GM18951 (cell line): ENCODE data around the gene TGFB1.

Source experiments
- POLR2A ChIP-seq: IDR thresholded peaks from 4 replicates; pipeline ENCODE4 v1.6.1; 2011; ENCODE audit warnings: mild to moderate bottlenecking; ENCODE audit not compliant: insufficient read length, insufficient read depth; ENCODE audit errors: extremely low read depth
- in situ Hi-C: fragments of 300-500 bp; cut with MboI; formaldehyde crosslinking; loops from one replicate; pipeline ENCODE4 v1.12.0; 2022; ENCODE audit warnings: low sequenced_read_pairs, mixed read lengths, inconsistent platforms; ENCODE audit not compliant: unreplicated experiment

Gene TGFB1

DNA sequence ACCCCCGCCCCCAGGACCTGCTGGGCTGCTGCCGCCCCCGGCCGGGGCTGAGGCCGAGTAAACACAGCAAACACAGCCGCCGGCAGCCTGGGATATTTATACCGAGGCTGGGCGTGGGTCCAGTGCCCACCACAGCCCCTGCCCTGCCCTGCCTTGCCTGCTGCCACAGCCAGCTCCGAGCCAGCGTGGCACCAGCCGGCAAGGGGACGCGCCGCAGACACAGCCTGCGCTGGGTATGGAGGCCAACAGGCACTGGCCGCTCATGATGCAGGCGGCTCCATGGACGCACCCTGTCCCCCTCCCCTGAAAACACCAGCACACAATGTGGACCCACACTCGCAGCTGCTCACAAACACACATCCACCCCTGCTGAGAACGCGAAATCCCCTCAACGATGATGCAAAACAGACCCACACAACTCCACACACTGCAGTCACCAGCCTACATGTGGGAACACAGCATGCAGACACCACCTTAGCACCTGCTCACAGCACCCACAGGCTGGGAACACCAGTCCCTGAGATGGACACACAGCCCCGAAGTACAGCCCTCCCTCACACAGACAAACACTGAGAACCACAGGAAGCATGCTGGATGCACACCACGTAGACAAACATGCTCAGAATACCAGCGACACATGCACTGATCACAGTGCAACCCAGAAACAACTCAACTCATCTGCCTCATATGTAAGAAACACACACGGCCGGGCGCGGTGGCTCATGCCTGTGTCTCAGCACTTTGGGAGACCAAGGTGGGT is 27.6 kb downstream of the TGFB1 start:
- no peak for TF ChIP-seq POLR2A
- in situ Hi-C loops: no loop called here

DNA sequence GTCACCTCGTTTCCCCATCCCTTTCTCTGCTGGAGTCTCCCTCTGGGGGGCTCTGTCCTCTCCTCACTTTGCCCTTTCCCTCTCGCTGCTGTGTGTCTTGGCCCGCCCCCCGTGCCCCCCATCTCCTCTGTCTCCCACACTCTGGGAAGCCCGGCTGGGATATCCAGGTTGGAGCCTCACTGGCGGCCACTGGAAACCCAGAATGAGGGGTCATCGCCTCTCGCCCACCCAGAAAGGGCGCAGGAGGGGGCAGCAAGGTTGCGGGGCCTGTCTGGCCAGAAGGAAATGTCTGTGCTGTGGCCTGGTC is 28.1 kb downstream of the TGFB1 start:
- in situ Hi-C loops: no loop called here

DNA sequence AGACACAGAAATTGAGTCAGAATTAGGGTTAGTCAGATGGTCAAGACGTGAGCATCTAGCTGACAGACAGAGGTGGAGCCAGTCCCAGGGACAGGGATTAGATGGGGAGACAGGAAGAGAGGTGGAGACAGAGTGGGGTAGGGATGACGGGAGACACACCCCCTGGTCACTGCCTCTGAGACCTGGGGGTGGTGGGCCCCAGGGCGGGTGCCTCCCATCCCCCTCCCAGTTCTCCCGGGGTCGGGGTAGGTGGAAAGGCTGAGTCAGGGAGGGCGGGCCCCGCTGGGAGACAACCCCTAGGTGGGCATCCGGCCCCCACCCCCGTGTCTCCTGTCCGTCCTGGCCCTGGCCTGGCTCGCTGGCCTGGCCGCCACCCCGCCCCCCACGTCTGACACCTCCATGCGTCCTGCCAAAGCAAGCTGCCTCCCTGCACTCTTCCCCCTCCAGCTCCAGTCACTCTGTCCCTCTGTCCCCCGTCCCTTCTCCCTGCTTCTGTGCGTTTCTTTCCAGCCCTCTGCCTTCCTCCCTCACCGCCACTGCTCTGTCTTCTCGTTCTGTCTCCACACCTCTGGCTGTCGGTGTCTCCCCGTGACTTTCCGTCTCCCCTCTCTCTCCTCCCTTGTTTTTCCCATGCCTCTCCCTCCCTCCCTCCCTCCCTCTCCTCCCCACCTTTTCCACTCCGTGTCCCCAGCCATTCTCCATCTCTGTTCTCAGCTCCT is 28.6 kb downstream of the TGFB1 start:
- in situ Hi-C loops: no loop called here
- peak; percentile 34 for TF ChIP-seq POLR2A

More for the DNA sequence above, 28.1 kb downstream of the TGFB1 start:
- TF ChIP-seq POLR2A: no peak

DNA sequence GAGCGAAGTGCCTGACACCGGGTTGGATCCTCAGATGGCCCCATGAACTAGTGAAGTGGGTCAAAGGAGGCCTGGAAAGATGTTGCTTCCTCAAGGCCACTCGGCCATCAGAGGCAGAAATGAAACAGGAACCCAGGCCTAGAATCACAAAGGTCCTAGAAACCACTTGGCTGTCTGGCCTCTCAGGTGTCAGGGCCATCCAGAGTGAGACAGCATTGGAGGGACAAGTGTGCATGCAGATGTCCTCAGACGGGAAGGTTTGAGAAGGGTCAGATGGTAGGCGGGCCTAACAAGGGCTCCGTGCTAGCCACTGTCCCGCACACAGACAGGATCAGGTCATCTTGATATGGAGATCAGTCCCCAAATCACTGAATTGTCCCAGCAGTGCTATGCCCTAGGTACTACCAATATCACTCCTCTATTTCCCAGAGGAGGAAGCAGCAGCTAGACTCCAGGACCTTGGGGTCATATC is 29.5 kb downstream of the TGFB1 start:
- in situ Hi-C loops: no loop called here
- no peak for TF ChIP-seq POLR2A

DNA sequence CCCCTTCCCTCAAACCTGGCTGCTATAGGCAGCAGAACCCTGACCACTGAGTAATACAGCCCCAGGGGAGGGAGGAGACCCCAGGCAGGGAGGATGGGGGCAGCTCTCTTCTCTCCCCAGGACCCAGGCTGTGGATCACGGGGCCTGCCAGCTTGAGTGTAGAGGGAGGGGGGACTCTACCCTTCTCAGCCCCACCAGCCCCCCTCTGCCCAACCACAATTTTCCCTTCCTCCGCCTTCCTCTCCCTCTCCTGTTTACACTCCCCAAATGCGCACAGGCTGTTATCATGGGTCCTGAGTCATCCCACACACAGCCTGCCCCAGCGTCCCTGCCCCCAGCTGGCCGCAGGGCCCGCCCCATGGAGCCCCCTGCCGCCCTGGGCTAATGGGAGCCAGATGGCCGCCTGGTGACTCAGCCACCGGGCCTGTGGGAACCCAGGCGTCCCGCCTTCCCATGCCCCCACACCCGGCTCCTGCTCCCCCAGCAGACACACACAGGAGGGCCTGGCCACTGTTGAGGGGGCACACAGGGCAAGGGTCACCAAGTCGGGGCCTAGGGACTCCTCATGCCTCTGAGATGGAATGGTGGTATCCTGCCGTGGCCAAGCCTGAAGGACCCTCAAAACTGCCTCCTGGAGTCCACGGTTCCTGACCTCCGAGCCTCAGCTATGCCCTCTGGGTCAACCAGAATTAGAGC is 30.1 kb downstream of the TGFB1 start:
- in situ Hi-C loops: no loop called here
- no peak for TF ChIP-seq POLR2A

DNA sequence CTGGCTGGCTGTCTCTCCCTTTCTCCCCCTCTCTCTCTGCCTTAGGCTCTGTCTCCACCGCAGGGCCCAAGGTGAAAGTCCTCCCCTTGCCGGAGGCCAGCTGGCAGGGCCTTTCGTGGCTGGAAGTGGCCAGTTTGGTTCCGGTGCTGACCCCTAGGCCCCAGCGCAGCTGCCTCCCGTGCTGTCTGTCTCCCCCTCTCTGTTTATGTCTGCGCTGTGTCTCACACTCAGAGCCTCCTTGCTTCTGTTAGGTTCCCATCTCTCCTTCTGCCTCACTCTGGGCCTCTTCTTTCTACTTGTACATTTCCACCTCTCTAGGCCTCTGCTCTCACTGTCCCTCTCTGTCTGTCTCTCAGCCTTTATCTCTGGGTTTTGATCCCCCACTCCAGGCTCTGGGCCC is 30.7 kb downstream of the TGFB1 start:
- no peak for TF ChIP-seq POLR2A
- in situ Hi-C loops: no loop called here

DNA sequence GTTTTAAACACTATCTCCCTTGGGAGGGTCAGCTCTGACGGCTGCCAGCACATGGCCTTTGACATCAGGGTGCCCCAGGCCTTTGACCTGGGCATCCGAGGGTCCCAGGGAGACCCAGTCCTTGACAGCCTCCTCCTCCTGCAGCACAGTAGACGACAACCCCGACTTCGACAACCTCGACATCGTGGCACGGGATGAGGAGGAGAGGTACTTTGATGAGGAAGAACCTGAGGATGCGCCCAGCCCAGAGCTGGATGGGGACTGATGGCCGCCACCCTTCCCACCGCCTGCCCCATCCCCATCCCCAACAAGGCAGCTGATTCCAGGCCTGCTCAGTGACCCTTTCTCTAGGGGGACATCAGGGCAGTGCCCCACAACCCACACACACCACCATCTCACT is 31.3 kb downstream of the TGFB1 start:
- in situ Hi-C loops: no loop called here
- TF ChIP-seq POLR2A: no peak

DNA sequence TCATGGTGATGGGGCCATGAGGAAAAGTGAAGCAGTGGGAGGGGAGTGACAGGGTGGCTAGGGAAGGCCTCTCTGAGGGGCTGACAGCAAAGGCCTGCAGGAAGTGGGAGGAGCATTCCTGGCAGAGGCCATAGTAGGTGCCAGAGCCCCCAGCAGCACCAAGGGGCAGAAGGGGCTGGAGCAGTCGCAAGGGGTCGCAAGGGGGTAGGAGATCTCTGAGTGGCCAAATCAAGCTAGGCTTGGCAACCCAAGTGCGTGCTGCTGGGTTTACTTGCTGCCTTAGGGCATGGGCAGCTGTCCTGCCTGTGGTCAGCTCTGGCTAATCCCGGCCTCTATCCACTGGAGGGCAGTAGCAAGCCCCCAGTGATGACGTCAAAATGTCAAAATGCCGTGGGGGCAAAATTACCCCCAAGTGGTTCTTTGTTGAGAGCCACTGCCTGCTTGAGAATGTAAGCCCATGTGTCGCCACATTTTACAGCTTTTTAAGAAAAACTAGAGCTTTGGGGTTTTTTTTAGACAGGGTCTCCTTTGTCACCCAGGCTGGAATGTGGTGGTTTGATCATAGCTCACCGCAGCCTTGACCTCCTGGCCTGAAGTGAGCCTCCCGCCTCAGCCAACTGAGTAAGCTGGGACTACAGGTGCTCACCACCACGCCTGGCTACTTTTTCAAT is 32.0 kb downstream of the TGFB1 start:
- TF ChIP-seq POLR2A: no peak
- in situ Hi-C loops: no loop called here

DNA sequence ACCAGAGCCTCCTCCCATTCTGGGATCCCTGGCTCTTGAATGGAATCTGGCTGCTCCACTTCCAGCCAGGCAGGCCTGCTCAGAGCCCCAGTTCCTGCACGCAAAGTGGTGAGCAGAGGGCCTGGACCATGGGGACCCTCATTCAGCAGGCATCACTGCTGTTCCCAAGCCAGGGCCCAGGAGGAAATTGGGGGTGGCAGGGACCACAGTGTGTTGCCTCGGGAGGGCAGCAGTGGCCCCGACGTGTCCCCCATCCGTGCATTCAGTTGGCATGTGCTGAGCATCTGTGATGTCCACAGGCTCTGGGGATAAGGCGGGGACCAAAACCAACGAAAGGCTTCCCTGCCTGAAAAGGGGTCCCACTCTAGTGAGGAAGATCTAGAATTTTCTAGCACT is 32.5 kb downstream of the TGFB1 start:
- in situ Hi-C loops: no loop called here
- no peak for TF ChIP-seq POLR2A

DNA sequence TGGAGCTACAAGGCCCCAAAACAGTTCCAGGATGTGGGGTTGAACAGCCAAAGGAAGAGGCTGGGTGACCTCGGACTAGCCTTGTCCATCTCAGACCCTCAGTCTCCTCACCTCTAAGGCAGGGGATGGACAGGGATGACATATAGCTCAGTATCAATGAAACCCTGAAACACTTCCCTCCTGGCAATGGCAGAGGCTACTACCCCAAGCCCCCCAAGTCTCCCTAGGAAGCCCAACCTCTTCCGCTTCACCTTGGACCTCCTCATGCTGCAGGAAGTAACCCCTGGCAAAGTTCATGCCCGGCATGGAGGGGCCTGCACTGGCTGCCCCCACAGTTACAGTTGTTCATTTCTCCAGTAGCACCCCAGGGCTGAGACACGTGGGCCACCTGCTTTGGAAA is 33.2 kb downstream of the TGFB1 start:
- TF ChIP-seq POLR2A: no peak
- in situ Hi-C loops: no loop called here

DNA sequence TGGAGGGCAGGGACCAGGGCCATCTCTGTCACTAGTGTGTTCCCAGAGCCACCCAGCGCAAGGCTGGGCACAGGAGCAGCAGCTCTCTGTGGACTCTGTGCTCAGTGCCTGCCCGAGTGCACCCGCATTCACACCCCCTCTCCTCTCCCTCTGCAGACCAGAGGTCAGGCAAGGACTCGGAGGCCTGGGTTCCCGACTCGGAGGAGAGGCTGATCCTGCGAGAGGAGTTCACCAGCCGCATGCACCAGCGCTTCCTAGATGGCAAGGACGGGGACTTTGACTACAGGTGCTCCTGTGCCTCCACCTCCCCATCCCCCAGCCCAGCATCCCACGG is 33.6 kb downstream of the TGFB1 start:
- in situ Hi-C loops: no loop called here
- TF ChIP-seq POLR2A: peak; percentile 7

DNA sequence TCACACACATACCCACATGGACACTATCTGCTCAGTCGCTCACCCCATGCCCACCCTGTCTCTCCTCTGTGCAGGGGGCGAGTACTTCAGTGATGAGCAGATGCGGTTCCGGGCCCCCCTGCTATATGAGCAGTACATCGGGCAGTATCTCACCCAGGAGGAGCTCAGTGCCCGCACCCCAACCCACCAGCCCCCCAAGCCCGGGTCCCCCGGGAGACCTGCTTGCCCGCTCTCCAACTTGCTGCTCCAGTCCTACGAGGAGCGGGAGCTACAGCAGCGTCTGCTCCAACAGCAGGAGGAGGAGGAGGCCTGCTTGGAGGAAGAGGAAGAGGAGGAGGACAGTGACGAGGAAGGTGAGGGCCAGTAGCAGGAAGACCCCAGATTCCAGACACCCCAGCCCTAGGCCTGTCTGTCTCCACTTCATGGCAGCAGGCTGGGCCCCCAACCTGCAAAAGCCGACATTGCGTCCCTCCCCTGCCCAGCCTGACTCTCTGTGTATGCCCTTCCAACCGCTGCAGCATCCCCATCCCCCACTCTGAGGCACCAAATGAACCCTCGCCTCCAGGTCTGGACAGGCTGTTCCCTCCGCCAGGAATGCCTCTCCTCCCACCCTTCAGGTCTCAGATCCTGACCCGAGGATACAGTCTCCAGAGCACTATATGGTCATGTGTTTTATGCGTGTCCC is 34.1 kb downstream of the TGFB1 start:
- peak; percentile 14 for TF ChIP-seq POLR2A
- in situ Hi-C loops: no loop called here
